GM18867 (cell line): ENCODE results near the gene CNTN5.
"Not testable (repeated sequence)": the region's sequence is repeated elsewhere in the genome, so short reads cannot be mapped to it uniquely, and the experiment has no call there.

Source experiments
- ATAC-seq: cut with Tn5 transposase; IDR thresholded peaks from one replicate; pipeline ENCODE4 v1.9.1; 2021; ENCODE audit warnings: mild to moderate bottlenecking, moderate library complexity; ENCODE audit not compliant: unreplicated experiment

CNTN5 gene

DNA sequence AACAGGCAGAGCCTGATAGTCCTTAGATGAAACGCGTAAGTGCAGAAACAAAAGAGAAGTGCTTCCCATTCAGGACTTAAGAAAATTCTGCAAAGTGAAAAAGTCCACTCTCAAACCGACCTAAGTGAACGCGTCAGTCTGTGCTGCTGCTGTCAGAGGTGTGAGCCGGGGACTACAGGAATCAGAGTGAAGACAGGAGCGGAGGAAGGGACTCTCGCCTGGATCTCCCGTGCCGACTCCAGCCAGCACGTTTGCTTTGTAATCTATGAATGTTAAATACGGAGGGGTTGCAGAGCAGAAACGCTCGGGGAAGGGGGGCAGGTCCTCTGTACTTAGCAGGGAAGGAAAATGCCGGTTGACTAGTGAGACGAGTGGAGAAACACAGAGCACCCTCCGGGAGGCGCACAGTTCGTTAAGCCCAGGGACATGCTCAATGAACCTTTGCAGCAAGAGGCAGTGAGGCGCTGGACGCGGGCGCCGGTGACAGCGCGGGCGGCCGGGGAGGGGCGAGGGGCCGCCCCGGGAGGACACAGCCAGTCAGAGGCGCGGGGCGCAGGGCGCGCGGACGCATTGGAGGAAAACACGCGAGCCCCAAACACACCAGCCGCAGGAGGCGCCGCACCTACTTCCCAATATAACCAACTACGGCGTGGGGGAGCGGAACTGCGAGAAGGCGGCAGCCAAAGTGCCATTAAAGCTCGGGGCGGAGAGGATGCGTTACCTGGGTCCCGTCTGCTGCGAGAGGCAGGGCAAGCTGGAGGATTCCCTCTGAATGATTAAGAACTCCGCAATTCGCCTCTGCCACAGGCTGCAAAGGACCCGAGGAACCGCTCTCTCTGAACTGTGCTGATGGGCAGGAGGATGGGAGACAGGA is at the start of gene CNTN5:
Gene CNTN5 (plus strand): TSS at position 598 of the 874 bp plus-strand sequence.
- no peak for ATAC-seq

DNA sequence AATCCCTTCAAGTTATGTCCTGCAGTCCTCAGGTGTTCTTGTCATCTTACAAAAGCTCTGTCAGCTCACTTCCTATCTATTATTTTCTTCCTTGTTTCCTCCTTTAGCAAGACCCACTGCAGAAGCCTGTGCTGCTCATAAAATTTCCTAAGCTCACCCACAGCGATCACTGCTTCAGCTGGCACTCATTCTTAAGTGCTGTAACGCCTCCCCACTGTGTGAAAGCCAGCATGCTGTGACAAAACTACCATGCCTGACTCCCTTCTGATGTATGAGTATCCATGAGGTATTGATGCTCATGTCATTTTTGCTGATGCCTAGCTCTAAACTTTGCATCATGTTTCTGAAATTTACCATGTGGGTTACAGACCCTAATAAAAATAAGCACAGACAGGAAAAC is 41.5 kb upstream of the CNTN5 start:
- no peak for ATAC-seq

DNA sequence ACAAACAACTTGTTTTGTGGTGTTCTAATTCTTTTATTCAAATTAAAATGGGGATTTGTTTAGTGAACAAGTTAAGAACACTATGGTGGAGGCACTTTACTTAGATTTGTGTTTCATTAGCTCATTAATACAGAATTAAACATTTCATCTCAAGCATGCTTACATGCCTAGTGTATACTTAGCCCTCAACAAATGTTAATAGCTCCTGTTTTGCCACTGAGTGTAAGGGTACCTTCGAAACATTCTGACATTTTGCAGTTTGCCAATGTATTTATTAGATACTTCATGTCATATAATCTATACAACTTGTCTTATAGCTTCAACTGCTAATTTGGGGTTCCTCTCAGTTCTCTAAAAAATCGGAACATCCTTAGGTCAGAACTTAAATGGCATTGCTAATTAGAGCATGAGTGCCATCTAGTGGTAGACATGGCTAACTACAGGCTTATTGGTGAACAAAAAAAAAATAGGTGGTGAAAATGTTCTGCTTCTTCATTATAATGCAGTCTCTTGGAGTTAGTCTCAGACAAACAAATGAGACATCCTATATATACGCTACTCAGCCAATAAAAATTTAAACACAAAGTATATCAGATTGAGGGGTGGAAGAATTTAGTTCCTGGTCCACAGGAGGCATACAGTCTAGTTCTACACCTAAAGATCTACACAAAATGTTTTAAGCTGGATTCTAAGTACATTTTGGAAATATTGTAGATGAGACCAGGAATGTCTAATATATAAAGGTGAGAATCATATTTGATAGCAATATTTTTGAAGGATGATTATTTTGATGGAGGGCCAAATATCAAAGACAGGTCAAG is 4.9 kb upstream of the CNTN5 start:
- peak; percentile 83 for ATAC-seq

DNA sequence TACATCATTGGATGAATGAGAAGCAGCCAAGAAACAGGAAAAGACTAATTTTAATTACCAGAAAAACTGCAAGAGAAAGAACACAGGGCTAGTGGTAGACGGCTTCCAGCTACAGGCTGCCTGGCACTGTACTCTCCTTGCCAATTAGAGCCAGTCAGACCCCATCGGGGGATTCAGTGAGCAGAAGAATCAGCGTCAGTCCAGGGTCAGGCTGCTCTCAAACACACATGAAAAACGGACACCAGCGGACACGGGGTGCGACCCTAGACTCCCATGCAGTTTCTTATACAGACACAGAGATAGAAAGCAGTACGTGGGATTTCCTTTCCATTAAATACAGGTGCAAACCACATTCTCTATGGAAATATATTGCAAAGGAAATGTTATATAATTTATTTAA is 1.1 kb upstream of the CNTN5 start:
- no peak for ATAC-seq

DNA sequence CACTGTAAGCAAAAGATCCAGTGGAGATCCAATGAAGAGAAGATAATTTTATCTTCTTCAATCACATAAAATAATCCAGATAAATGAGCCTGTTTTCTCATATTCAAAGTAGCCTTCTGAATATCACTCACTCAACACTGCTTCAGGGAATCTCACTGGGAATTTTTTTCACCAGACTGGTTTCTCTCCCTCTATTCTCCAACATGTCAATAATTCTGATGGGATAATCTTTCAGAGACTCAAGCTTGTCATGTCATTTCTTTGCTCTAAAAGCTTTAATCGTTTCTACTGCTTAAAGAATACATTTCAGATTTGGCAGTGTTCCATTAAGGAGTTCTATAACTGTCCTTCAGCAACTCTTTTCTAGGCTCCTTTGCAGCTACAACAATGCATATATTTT is 16.3 kb downstream of the CNTN5 start:
- ATAC-seq: no peak

DNA sequence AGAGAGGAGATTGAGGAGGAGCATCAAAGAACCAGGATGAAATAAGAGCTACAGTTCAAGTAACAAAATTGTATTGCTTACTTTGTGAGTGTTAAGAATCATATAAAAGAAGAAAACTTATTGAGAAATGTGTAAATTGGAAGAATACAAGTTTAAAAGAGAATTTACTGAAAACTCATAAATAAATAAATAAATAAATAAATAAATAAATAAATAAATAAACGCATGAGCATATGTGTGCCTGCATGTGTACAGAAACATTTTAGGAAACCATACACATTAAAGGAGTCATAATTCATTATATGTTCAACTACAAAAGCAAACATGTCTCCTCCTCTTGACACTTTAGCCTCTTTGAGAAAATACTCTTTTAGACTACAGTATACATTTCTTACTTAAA is 42.6 kb downstream of the CNTN5 start:
- no peak for ATAC-seq

DNA sequence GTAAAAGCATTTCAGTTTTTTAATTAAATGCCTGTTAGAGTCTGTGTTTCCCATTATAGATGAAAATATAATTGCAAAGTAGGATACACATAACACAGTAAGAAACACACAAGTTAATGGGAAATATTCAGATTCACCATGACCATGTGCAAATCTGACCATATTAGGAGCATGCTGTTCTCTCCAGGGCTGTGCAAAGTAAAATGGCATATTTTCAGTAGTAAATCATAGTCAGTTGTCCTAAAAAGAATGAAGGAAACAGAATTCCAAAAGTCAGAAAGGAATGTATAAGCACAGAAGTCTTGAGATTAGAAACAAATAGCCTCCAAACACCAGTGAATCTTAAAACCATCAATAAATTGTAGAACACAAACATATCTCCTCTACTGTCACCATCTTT is 44.4 kb downstream of the CNTN5 start:
- no peak for ATAC-seq

DNA sequence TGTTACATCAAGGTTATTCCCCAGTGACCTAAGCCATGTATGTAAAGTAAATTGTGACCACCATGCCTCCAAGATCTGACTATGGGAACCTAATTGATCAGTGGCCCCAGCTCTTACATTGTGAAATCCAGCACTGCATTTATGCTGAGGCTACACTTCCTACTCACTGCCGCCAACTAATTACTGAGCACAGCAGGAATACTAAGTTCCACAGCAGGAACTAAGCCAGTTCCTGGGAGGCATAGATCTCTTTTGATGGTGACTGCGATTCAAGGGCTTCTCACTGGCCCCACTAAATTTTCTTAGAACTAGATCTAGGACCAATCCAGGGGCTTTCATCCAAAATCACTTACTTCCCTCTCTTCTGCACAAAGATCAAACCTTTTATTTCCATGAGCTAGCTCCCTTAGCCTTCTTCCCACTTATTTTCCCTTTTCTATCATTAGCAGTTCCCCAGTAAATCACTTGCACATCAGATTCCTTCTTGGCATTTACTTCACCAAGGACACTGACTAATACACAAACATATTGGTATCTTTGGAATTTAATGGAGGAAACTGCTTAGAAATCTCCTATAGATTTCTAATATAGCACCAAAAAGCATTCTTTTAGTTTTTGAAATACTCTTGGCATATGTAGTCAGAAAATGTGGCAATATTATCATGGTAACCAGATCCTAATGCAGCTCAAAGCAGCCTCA is 46.0 kb downstream of the CNTN5 start:
- no peak for ATAC-seq

DNA sequence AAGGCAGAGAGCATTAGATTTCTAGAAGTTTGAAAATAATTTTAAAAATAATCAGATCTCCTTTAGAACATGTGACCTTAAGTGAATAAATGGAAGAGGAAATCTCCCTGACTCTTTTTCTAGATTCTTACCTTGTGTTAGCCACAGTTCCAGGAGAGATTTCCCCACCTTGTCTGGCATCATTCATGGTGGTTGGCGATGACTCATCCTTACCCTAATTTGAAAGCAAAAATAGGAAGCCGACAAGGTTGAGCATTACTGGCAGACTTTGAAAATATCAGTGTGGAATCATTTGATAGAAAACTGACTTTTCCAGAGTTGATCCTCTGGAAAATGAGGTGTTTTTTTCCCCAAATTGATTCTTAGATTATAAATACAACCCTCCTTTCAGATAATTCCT is 48.1 kb downstream of the CNTN5 start:
- no peak for ATAC-seq

DNA sequence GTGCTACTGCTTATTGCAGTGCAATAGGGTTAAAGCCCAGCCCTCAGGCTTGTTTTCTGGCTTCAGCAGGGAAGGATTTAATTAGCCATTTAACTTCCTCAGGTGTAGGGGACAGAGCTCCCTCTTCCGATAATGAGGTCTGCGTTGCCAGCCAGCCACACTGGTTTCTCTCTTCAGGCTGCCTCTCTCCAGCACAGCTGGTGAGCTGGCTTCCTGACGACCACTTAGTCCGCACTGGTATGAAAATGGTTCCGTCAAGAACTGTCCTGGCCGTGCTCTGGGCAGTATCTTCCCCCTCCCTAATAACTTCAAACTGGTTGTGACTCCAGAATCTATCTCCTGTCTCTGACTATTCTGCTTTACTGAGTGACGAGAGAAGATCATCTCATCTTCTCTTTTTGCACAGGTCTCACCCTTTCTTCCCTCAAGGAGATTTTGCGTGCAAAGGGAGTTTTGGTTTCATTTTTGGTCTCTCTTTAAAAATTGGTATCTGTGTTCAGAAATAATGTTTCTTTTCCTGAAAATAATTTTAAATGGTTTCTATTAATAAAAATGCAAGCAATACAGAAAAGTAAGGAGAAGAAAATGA is 49.2 kb downstream of the CNTN5 start:
- ATAC-seq: peak; percentile 83

DNA sequence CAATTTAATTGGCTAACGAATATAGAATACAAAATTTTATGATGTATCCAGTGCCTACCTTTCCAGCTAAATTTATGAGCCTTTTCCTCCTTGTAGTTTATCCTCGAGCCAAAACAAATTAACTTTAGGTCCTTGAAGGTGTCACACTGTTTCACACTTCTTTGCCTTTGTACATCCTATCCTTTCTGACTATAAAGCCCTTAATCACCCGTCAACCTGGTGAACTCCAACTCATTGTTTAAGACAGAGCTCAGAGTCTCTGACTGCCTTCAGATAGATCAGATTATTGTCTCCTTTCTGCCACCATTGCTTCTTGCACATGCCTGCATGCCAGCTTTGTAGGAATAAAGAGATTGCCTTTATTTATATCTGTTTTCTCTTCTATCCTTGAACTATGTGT is 58.8 kb downstream of the CNTN5 start:
- no peak for ATAC-seq

DNA sequence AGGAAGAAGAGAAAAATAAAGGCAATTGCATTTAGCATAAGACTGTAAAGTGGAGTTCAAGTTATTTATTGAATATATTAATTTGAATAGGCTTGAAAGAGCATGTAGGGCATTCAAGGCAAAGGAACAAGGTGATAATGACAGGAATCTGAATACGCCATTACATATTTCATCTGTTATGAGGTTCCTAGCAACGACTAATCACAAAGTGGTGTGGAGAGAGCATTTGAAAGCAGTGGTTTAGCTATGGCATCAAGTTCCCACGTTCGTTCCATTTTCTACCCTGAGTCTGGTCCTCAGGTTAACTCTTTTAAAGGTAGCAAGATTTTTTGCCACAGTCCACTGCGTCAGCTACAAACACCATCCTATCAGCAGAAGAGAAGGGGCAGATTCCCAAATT is 59.4 kb downstream of the CNTN5 start:
- ATAC-seq: no peak

DNA sequence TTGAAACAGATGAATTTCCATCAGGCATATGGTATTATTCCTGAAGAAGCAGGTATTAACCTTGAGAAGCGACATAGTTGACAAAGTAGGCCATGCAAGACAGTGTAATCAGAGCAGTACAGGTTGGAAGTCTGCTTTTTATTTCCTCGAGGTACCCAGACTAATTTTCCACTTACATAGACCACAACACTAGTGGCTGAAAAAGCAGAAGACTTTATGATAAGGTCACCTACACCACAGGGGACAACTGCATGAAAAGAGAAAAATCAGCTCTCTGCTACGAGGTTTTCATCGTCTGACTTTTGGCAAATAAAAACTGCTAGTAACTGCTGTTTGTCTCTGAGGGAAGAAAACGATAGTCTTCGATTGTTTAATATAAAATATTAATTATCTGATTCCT is 77.5 kb downstream of the CNTN5 start:
- peak; percentile 33 for ATAC-seq

DNA sequence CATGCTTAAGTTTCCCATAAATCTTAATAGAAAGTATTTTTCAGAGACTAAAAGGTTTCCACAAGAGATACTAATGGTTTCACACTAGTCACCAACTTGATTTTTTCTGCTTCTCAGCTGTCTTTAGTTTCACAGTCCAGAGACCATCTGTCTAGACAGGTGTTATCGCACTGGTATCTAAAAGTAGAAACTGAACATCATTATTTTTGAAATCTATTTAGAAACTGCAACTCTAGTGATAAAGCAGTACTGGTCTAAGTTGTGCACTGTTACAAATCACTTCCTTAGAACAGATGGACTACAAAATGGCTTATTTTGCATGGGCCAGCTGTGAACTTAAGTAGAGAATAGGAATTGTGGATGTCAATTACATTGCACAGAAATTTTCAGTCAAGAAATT is 78.0 kb downstream of the CNTN5 start:
- ATAC-seq: peak; percentile 96

DNA sequence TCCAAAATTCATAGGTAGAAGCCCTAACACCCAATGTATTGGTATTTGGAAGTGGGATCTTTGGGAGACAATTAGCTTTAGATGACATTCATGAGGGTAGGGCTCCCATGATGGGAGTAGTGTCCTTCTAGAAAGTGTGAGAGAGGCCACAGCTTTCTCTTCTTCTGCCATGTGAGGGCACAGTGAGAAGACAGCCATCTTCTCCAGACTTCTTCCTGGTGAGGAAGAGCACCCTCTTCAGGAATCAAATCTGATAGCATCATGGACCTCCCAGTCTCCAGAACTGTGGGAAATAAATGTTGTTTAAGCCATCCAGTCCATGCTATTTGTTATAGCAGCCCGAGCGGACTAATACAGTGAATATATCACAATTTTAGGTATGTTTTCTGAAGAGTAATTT is 96.9 kb downstream of the CNTN5 start:
- ATAC-seq: no peak

DNA sequence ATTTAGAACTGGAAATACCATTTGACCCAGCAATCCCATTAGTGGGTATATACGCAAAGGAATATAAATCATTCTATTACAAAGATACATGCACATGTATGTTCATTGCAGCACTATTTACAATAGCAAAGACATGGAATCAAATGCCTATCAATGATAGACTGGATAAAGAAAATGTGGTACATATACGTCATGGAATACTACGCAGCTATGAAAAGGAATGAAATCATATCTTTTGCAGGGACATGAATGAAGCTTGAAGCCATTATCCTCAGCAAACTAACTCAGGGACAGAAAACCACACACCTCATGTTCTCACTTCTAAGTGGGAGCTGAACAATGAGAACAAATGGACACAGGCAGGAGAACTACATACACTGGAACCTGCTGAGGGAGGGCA is 113.1 kb downstream of the CNTN5 start:
- ATAC-seq: not testable (repeated sequence)

DNA sequence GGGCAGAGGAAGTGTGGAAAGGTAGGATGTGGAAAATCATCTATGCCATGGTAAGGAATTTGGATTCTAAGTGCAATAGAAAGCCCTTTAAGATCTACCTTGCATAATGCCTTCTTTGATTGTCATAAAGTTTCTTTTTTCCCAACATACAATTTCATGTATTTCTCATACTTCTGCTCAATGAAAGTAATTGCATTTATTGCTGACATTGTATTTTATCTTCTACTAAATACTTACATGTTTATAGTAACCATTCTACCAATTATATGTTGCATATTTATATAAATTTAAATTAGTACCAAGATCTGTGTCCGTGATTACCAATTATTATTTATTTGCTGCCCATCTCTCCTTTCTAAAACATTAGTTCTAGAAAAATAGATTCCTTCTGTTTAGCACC is 114.8 kb downstream of the CNTN5 start:
- ATAC-seq: no peak

DNA sequence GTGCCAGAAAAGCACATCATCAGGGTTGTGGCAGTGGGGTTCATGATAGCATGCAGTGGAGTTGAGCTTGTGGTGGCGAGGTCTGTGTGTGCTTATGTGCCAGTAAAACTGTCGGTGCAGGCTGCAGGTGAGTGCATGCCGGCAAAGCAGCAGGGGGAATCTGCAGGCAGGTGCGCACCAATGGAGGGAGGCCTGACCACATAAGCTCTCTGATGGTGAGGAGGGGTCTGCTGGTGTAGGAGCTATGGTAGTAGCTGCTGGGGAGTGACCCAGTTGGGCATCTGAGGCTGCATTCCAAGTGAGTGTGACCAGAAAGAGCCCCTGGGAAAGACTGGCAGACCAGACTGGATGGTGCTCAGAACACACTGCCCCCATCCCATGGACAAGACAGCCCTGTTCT is 121.5 kb downstream of the CNTN5 start:
- ATAC-seq: no peak

DNA sequence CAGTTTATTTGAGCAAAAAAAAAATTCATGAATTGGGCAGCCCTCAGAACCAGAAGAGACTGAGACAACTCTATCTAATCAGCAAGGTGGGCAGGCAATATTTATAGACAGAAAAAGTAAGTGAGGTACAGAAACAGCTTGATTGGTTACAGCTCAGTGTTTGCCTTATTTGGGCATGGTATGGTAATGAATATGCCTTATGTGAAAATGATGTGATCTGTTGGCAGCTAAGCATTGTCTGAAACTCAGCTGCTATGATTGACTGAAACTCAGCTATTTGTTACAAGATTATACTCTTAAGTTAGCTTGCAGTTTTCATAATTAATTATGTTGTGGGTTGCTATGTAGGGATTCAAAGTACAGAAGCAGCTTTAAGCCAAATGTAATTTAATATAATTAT is 127.6 kb downstream of the CNTN5 start:
- peak; percentile 96 for ATAC-seq

DNA sequence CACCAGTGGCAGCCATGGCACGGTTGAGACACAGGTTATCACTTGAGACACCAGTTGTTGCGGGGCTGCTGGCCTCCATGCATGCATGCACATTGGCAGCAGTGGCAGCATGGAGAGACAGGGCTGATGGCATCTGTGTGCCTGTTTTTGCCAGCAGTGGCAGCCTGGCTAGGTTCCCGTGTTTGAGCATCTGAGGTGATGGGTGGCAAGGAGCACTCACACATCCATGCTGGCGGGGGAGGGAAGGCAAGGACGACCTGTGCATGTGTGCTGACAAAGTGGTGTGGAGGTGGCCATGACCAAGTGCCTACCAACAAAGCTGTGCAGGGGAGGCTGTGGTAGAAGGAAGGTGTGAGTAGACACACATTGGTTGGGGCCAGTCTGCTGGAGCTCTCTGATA is 133.5 kb downstream of the CNTN5 start:
- no peak for ATAC-seq

DNA sequence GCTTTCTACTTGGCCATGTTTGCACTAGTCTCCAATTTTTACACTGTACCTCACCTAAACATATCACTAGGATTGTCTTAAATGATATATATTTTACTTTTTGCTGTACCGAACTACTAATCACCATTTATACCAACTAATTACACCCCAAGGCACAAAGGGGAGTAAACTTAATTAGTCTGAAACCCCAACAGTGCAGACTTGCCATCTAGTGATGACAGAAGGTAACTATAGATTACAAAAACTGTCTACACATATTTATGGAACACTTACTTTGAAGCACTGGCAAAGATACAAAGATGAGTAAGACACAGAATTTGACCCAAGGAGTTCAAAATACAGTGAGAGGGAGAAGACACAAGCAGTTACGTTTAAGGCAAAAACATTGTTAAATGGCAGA is 139.7 kb downstream of the CNTN5 start:
- ATAC-seq: peak; percentile 43
